Choroid plexus epithelial cell (primary cell): ENCODE measurements around the gene SH2D6.

ENCODE experiments used
- DNase-seq: peaks from one replicate; pipeline ENCODE4 v3.0.0-alpha.2; 2010; ENCODE audit warnings: low read depth
- H3K4me3 ChIP-seq: 2 replicates; pipeline ENCODE4 v1.5.1; 2011; ENCODE audit warnings: low read depth, mild to moderate bottlenecking, control low read depth, low read length, moderate library complexity
- CTCF ChIP-seq: conservative IDR thresholded peaks from 2 replicates; pipeline ENCODE4 v1.5.1; 2011; ENCODE audit warnings: low read depth, mild to moderate bottlenecking, control low read depth, inconsistent platforms, low read length, moderate library complexity

SH2D6 gene

GRCh38 chr2:85418132-85419008 is at the start of gene SH2D6:
SH2D6 (plus strand) TSS chr2:85418714; CDS start chr2:85429466, 10,752 bp downstream.
- H3K4me3 ChIP-seq, result peak within 1 kb of the TSS; percentile 84
- TF ChIP-seq CTCF, result no peak
- DNase-seq, result peak; percentile 83

GRCh38 chr2:85368921-85369320 is 49.6 kb upstream of the SH2D6 start:
- no peak overlapping the region for H3K4me3 ChIP-seq
- no peak for TF ChIP-seq CTCF
- DNase-seq, result peak; percentile 23

GRCh38 chr2:85369500-85369899 is 49.0 kb upstream of the SH2D6 start:
- no peak overlapping the region for H3K4me3 ChIP-seq
- TF ChIP-seq CTCF, result no peak
- no peak for DNase-seq

- H3K4me3 ChIP-seq, result no peak overlapping the region
- no peak for TF ChIP-seq CTCF
- no peak for DNase-seq
Observed at GRCh38 chr2:85371045-85371444, 47.5 kb upstream of the SH2D6 start.

DNA sequence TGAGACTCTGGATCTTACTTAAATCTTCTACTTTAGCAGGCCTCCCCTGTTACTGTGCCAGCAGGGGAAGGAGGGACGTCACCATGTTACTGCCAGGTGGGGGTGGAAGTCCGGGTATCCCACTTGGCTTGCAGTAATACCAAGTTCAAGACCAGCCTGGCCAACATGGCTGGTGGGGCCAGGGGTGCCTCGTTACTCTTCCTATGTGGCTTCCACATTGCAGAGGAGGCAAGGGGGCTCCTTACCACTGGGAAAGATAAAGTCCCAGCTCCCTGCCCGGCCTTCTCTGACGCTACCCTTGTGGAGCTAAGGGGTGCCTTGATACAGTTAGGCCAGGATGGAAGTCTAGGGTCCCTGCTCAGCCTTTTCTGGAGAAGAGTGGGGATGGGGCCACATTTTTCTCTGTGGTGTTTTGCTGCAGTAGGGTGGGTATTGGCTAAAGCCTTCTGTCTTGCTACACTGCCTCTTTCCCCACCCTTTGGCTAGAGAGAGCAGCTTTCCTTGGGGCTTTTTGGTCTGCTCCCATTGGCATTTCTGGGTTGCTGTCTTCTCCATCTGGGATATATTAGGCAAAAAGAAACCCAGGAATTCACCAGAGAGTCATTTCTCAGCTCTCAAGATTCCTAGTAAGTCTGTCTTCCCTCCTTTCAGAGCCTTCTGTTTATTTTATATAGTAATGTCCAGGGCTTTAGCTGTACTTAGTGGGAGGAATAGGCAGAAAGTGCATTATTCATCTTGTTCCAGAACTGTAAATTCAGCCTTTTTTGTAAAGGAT is 42.0 kb upstream of the SH2D6 start:
- TF ChIP-seq CTCF, result no peak
- no peak overlapping the region for H3K4me3 ChIP-seq
- no peak for DNase-seq

DNA sequence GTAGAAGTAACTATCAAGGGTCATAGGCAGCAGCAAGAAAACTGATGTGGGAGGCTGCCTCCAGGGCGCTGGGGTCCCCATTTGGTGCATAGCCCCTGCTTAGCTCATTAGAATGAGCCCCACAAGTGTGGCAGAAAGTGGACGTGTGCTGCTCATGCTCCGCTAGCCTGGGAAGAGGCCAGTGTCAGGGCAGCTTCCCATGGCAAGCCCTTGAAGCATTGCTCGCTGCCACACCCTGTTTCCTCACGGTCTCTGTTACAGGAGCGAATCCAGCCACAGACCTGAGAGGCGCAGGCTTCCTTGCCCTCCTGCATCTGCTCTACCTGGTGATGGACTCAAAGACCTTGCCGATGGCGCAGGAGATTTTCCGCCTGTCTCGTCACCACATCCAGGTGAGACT is 41.4 kb upstream of the SH2D6 start:
- no peak for DNase-seq
- no peak for TF ChIP-seq CTCF
- no peak overlapping the region for H3K4me3 ChIP-seq
